IPS-11a (cell line): Measurements from ENCODE around the gene KRTAP10-11.
"Not testable (repeated sequence)": the region's sequence is repeated elsewhere in the genome, so short reads cannot be mapped to it uniquely, and the experiment has no call there.

Source experiments
- H3K4me3 ChIP-seq: one replicate; pipeline ENCODE4 v1.5.1; 2013; ENCODE audit warnings: low read depth, low read length, control low read depth

Gene KRTAP10-11

DNA sequence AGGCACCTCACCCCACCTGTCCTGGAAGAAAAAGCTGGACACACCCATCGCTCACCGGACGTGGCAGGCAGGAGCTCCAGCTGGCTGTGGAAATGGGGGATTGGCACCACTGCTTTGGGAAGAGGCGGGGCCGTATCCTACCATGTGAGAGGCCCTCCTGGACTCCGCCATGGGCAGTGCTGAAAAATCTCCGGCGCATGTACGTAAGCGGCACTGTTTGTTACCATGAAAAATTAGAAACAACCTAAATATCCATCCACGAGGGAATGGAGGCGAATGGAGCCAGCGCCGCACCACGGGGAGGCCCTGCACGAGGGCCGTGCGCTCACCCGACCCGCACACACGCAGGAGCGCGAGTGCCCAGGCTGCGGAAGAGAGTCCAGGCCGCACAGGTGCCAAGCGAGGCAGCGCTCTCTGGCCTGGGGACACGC lies 31.2 kb upstream of the KRTAP10-11 start:
- no peak overlapping the region for H3K4me3 ChIP-seq

DNA sequence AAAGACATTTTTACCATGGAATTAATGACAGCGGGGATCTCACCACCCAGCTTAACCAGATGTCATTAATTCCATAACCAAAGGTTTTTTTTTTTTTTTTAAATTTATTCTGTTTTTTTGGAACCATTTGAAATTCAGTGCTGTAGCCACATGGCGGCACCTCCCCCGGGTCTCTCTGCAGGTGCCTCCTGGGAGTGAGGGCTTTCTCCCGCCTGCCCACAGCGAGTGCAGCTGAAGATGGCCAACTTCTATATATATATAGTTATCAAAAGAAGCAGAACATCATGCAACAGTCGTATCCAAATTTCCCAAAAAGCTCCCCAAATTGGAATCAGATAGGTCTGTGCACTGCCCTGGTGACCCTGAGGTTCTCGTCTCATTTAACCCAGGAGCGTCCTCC lies 30.7 kb upstream of the KRTAP10-11 start:
- H3K4me3 ChIP-seq: no peak overlapping the region

DNA sequence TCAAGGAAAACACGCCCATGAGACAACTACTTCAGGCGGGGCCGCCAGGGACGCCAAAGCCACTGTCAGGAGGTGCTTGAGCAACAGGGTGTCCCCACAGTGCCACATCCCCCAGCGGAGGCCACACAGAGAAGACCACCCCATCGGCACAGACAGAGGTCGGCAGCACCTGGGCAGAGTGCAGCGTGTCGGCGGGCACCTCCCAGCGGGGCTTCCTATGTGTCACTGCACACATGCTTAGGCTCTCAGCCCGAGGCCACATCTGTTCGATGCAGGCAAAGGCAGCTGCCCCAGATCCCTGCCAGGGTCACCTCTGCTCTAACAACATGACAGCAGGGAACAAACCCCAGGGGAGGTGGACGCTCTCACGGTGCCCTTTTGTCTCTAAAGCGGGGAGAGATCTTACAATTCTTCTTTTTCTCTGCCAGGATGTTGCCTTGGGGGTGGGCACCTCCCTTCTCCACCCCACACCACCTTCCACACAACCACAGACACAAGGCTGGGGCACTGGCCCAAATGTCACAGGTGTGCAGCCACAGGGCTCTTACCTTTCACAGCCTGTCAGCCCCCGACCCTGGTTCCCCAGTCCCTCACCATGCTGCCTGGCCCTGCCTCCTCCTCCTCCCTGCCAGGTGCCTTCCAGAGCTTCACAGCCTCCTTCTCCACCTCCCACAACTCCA lies 30.2 kb upstream of the KRTAP10-11 start:
- no peak overlapping the region for H3K4me3 ChIP-seq

DNA sequence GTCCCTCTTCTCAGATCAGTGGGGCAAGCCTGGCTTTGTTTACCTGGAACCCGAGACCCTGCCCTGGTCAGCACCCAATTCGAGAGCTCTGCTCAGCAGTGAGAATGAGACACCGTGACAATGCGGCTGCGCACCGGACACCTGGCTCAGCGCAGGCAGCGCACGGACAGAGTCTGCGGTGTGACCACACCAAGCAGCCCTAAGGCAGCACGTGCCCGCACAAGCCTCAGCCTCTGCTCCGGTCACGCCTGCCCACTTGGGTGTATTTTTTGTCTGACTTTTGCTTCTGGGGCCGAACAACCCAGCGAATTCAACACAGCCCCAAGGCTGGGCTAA lies 29.7 kb upstream of the KRTAP10-11 start:
- H3K4me3 ChIP-seq: no peak overlapping the region

DNA sequence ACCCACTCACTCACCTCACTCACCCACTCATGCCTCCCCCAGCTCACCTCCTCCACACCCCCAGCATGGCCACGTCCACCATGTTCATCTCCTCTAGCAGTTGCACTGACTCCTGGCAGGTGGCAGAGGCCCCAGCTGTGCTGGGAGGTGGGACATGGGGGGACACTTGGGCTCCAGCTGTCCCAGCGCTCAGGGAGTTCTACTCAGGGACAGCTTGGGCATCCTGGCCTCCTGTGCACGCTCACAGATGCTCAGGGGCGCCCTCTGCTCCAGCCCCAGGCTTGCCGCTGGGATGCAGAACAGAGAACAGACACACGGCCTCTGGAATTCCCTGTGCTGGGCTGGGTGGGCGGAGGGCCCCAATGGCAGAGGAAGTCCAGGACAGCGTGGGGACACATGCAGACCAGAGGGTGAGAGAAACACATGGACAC lies 29.1 kb upstream of the KRTAP10-11 start:
- no peak overlapping the region for H3K4me3 ChIP-seq

DNA sequence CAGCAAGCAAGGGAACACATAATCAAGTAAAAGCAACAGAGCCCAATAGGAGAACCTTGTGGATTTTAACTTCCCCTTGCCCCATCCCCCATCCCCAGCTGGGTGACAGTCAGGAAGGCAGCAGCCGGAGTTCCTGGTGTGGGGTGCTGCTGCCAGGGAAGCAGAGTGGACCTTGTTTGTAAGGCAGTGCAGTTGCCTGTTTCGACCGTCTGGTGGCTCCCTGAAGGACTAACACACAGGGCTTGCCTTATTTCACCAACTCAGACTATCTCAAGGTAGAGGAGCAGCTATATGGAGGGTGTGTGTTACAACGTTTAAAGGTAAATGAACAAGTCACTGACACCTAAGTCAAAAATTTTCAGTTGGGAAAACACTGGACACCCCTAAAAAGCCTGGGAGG lies 27.7 kb upstream of the KRTAP10-11 start:
- no peak overlapping the region for H3K4me3 ChIP-seq

DNA sequence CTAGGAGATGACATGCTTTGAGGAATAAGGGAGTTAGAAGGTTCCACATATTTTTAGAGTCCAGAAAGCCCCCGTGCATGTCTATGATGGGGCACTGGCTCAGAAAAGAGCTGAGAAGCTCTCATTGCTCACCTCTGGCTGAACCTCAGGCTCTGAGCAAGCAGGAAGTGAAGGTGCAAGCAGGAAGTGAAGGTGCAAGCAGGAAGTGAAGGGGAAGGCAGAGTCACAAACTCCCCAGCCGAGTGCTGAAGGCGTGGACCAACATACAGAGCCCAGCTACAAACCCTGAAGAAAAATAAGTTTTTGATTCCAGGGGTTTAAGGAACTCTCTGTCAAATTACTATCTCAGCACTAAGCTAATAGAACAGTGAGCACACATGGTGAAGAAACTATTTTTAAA lies 27.3 kb upstream of the KRTAP10-11 start:
- H3K4me3 ChIP-seq: no peak overlapping the region

DNA sequence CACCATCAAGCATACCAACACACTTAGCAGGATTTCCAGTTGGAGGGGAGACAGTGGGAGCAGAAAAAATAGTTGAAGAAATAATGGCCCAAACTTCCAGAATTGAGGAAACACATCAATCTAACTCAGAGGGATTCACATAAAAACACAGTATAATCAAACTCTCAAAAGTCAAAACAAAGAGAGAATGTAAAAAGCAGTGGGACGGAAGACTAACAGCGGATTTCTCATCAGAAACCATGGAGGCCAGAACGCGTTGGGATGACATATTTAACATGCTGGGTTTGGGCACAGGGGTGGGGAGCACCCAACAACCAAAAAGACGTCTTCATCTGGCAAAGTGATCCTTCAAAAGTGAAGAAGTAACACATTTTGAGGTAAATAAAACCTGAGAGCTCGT lies 26.3 kb upstream of the KRTAP10-11 start:
- no peak overlapping the region for H3K4me3 ChIP-seq

DNA sequence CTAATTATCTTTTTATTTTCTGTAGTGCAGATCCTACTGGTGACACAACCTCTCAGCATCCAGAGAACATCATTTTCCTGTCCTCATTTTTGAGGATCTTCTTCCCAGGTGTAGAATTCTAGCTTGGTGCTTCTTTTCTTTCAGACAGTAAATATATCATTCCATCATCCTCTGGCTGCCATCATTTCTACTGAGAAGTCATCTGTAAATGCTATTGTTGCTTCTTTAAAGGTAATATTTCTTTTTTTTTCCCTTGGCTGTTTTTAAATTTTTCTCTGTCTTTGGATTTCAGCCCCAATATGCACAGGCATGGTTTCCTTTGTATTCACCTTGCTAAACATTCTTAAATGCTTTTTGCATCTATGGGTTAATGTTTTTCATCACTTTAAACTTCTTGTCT lies 22.6 kb upstream of the KRTAP10-11 start:
- H3K4me3 ChIP-seq: no peak overlapping the region

DNA sequence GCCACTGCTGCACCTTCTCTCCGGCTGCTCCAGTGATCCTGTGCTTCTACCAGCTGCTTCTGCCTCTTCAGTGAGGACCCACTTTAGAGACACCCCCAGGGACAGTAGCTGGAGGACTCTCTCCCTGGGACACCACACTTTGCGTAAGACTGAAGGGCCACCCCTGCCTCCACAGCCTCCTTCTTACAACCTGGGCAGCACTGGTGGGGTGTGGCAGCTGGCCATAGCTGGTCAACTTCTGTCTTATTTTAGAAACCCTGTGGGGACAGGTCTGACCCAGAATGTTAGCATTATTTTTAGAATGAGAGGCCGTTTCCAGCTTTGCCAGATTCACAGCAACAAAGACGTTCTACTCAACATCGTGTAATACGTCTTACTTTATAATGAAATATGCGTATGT lies 20.5 kb upstream of the KRTAP10-11 start:
- no peak overlapping the region for H3K4me3 ChIP-seq

DNA sequence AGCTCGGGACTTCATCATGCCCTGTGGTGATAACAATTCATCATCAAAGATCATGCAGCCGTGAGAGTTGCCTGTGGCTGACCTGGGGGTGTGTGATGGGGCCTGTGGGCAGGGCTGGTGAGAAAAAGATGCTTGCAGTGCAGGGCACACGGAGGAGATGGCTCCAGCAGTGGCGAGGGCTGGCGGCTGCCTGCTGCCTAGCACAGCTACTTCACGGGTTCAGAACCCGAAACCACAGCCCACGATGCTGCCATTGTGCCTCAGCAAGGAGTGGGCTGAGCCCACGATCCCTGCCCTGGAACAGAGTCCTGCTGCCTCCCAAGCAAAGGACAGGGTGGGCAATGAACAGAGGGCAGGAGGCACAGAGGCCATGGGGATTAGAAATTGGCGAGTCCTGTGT lies 20.0 kb upstream of the KRTAP10-11 start:
- no peak overlapping the region for H3K4me3 ChIP-seq

DNA sequence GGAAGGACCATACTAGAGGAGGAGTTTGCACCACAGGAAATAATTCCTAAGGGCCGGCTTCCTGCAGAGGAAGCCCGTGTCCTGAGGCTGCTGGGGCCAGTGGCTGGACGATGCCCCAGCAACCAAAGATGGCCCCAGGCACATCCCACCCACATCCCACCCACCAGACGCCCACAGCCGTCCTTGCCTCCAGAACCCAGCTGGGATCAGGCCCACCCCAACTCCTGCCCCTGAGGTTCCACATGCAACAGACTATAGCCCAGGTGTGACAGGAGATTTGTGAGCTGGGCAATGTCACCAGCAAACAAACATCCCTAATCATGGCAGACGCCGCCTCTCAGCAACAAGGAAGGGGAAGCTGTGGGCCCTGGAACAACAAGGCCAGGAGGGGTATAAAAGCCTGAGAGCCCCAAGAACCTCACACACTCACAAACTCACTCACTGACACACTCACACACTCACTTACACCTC lies 19.5 kb upstream of the KRTAP10-11 start, which contains the start of gene KRTAP10-9:
Gene KRTAP10-9, plus strand, starts transcription at position 421 of the 471 bp plus-strand sequence. CDS start 79 bp downstream, outside the sequence.
- no peak within 1 kb of the TSS for H3K4me3 ChIP-seq

DNA sequence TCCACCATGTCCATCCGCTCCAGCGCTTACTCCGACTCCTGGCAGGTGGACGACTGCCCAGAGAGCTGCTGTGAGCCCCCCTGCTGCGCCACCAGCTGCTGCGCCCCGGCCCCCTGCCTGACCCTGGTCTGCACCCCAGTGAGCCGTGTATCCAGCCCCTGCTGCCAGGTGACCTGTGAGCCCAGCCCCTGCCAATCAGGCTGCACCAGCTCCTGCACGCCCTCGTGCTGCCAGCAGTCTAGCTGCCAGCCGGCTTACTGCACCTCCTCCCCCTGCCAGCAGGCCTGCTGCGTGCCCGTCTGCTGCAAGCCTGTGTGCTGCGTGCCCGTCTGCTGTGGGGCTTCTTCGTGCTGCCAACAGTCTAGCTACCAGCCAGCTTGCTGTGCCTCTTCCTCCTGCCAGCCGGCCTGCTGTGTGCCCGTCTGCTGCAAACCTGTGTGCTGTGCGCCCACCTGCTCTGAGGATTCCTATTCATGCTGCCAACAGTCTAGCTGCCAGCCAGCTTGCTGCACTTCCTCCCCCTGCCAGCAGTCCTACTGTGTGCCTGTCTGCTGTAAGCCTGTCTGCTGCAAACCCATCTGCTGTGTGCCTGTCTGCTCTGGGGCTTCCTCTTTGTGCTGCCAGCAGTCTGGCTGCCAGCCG lies 18.9 kb upstream of the KRTAP10-11 start:
- H3K4me3 ChIP-seq: not testable (repeated sequence)

DNA sequence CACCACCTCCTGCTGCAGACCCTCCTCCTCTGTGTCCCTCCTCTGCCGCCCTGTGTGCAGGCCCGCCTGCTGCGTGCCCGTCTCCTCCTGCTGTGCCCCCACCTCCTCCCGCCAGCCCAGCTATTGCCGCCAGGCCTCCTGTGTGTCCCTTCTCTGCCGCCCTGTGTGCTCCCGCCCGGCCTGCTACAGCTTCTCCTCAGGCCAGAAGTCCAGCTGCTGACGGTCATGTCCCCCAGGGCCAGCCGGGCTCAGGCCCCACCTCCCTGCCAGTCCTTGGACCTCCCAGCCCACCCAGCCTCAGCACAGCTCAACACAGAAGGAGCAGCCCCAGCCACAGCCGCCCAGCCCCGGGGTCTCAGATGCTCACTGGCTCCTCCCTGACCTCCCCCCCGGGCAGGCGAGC lies 18.4 kb upstream of the KRTAP10-11 start:
- H3K4me3 ChIP-seq: not testable (repeated sequence)

DNA sequence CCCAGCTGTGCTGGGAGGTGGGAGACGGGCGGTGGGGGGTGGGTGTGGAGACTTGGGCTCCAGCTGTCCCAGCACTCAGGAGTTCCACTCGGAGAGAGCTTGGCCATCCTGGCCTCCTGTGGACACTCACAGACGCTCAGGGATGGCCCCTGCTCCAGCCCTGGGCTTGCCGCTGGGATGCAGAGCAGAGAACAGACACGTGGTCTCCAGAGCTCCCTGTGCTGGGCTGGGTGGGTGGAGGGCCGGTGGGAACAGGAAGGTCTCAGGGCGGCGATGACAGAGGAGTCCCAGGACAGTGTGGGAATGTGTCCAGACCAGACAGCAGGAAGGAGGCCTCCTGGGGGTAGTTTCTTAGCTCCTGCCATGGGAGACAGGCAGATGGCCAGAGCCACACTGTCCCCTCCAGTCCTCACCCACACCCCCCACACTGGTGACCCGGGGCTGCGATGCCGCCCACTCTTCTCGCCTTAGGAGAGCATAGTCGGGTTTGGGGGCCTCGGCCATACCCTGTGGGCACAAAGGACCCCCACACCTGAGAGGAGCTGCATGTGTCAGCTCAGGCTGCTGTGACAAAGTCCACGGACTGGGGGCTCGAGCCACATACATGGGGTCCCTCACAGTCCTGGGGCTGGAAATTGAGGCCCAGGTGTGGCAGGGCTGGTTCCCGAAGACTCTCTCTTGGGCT lies 17.4 kb upstream of the KRTAP10-11 start:
- no peak overlapping the region for H3K4me3 ChIP-seq

DNA sequence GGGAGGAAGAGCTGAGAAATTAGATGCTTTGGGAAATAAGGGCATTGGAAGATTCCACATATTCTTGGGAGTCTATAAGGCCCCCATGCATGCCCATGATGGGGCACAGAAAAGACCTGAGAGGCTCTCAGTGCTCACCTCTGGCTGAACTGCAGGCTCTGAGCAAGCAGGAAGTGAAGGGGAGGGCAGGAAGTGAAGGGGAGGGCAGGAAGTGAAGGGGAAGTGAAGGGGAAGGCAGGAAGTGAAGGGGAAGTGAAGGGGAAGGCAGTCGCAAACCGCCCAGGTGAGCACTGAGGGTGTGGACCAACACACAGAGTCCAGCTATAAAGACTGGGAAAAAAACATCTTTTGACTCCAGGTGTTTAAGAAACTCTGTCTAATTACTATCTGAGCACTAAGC lies 15.8 kb upstream of the KRTAP10-11 start:
- no peak overlapping the region for H3K4me3 ChIP-seq

DNA sequence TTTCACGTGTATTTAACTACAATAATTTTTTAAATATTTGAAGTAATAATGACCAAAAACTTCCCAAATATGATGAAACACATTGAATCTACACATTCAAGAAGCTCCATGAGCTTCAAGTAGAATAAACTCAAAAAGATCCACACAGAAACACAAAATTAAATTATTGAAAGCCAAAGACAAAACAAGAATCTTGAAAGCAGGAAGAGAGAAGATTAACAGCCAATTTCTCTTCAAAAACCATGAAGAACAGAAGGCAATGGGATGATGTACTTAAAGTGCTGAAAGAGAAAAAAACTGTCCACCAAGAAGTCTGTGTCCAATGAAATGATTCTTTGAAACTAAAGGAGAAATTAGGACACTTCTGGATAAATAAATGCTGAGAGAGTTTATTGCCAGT lies 14.1 kb upstream of the KRTAP10-11 start:
- H3K4me3 ChIP-seq: no peak overlapping the region

DNA sequence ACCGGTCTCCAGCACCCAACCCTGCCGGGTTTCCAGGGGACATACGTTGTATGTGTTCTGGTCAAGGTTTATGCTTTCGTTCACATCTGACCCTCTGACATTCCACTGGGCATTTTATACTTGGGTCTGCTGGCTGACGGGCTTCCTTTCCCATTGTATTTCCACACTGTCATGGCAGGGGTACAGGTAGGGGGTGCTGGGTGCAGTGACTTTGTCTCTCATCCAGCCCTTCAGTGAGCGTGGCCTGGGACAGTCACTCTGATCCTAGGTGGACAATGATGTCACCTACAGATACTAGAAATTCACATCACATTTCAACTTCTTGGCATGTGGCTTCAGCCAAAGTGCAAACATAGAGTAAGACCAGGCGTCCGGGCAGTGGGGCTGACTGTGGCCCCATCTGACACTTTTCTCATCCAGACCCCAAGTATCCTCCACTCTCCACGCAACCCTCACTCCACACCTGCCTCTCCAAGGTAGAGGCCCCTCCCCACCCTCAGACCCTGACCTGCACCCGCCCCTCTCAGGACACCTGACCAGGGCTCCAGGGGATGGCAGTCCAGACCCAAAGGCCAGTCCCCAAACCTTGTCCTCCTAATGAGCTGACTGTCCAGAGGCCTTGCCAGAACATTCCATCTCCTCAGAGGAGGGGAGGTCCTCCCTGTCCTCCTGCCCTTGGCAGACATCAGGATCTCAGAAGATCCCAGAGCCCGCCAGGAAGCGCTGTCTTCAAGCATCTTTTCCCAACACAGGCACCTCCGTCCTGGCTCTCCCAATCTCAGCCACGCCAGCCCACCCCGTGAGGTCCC lies 9.8 kb upstream of the KRTAP10-11 start:
- H3K4me3 ChIP-seq: no peak overlapping the region

DNA sequence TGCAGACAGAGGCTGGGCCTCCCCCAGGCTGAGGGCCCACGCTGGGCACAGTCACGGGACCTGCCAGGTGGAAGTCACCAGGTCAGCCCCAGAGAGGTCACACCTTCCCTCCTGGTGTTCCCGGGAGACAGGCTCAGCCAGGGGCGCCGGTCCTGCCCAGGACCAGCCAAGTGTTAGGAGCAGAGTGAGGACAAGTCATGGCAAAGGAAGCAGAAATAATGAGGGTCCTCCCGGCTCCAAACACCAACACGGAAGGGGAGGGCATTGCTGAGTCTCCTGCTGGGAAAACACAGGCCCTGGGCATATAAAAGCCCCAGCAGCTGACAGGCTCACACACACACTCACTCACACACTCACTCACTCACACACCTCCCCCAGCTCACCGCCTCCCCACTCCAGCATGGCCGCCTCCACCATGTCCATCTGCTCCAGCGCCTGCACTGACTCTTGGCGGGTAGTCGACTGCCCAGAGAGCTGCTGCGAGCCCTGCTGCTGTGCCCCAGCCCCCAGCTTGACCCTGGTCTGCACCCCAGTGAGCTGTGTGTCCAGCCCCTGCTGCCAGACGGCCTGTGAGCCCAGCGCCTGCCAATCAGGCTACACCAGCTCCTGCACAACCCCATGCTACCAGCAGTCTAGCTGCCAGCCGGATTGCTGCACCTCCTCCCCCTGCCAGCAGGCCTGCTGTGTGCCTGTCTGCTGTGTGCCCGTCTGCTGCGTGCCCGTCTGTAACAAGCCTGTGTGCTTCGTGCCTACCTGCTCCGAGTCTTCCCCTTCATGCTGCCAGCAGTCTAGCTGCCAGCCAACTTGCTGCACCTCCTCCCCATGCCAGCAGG lies 9.0 kb upstream of the KRTAP10-11 start, which contains the start of gene KRTAP10-10:
Gene KRTAP10-10, plus strand, starts transcription at position 339 of the 833 bp plus-strand sequence. Its CDS starts 62 bp downstream, at position 401.
- no peak within 1 kb of the TSS for H3K4me3 ChIP-seq

DNA sequence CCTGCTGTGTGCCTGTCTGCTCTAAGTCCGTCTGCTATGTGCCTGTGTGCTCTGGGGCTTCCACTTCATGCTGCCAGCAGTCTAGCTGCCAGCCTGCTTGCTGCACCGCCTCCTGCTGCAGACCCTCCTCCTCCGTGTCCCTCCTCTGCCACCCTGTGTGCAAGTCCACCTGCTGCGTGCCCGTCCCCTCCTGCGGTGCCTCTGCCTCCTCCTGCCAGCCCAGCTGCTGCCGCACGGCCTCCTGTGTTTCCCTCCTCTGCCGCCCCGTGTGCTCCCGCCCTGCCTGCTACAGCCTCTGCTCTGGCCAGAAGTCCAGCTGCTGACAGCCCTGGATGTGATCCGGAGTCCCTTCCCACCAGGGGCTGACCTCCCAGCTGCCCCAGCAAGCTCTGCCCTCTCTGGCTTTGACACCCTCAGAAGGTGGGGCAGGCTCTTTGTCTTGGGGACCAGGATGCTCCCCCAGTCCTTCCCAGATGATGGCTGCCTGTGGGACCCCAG lies 8.3 kb upstream of the KRTAP10-11 start:
- not testable (repeated sequence) for H3K4me3 ChIP-seq
